Measurements from ENCODE around the gene DNAI1.
A peak's percentile ranks its signal among the peaks of the same experiment; 100 is the strongest.

Gene DNAI1

GRCh38 chr9:34501889-34502425 is 43.4 kb downstream of the DNAI1 start:
- peak; percentile 1 for TF ChIP-seq CTCF (IDR thresholded peaks at IDR 0.05; ENCODE audit: low read depth, low read length, missing control alignments)
- no peak for DNase-seq (ENCODE audit: low read depth)
- H3K4me3 ChIP-seq (ENCODE audit: low read depth, low read length), result no peak overlapping the region

- no peak for DNase-seq (ENCODE audit: low read depth)
- H3K4me3 ChIP-seq (ENCODE audit: low read depth, low read length), result no peak overlapping the region
- TF ChIP-seq CTCF (IDR thresholded peaks at IDR 0.05; ENCODE audit: low read depth, low read length, missing control alignments), result no peak
These were observed 43.9 kb downstream of the DNAI1 start for GRCh38 chr9:34502471-34502870.

- no peak overlapping the region for H3K4me3 ChIP-seq (ENCODE audit: low read depth, low read length)
- TF ChIP-seq CTCF (IDR thresholded peaks at IDR 0.05; ENCODE audit: low read depth, low read length, missing control alignments), result no peak
- DNase-seq (ENCODE audit: low read depth), result no peak
These were observed 44.3 kb downstream of the DNAI1 start for GRCh38 chr9:34502891-34503290.

DNA sequence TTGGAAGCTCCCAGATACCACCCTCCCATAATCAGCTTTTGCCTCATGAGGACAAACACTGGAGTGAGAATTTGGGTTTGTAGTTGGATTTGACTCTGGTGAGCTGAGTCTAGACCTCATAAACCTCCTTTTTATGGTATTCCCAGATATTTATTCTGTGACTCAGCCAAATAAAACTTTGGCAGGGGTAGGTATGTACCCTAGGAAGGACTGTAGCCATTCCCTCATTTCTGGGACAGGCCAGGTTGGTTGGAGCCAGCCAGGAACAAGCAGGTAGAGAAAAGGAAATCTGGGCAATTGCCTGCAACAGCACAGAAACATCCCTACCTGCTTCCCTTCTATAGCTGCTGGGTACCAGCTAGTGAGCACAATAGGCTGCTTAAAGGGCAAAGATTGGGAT is 44.8 kb downstream of the DNAI1 start:
- DNase-seq (ENCODE audit: low read depth), result no peak
- no peak for TF ChIP-seq CTCF (IDR thresholded peaks at IDR 0.05; ENCODE audit: low read depth, low read length, missing control alignments)
- H3K4me3 ChIP-seq (ENCODE audit: low read depth, low read length), result no peak overlapping the region

DNA sequence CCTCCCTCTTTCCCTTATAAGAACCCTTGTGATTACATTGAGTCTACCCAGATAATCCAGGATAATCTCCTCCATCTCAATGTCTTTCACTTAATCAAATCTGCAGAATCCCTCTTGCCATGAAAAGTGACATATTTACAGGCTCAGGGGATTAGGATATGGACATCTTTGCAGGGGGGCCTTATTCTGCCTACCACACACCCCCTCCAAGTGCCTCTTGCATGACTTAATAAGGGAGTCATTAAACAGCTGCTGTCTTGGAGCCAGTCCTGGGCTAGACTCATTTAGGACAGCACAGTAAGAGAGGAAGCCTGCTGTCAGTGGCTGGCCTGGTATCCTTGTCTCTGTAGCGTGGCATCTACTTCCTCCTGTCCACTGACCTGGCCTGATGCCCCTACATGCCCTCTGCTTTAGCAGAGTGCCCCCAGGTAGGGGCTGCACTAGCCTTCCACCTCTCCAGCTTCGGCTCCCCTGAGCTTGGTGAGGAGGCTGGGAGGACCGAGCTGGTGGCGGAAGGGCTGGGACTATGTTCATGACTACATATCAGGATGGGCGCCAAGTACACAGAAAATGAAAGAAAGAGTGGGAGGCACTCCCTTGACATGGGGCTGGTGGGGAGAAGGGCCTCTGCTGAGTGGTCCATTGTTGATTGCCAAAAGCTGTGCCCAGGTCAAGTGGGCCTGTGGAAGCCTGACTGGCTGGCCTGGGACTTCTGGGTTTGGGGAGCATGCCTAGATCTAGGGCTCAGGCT is 46.9 kb downstream of the DNAI1 start:
- H3K4me3 ChIP-seq (ENCODE audit: low read depth, low read length), result no peak overlapping the region
- TF ChIP-seq CTCF (IDR thresholded peaks at IDR 0.05; ENCODE audit: low read depth, low read length, missing control alignments), result no peak
- DNase-seq (ENCODE audit: low read depth), result no peak

- TF ChIP-seq CTCF (IDR thresholded peaks at IDR 0.05; ENCODE audit: low read depth, low read length, missing control alignments), result no peak
- DNase-seq (ENCODE audit: low read depth), result no peak
- H3K4me3 ChIP-seq (ENCODE audit: low read depth, low read length), result no peak overlapping the region
These were observed 48.0 kb downstream of the DNAI1 start for GRCh38 chr9:34506623-34507022.

DNA sequence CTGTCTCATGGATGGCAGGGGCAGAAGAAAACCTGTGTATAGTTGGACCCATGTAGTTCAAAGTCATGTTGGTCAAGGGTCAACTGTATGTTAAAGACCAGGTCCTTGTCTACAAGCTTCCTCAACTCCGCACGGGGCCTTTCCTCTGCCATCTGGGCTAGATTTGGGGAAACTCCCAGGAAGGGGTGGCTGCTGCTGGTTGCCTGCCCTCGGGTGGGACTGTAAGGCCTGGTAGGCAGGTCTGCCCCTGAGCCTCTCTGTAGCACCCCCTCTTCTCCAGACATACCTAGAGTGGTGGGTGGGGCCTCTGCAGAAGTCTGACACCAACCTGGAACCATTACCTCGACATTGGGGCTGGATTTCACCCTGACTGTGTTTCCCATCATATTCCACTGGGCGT is 49.0 kb downstream of the DNAI1 start:
- DNase-seq (ENCODE audit: low read depth), result no peak
- no peak overlapping the region for H3K4me3 ChIP-seq (ENCODE audit: low read depth, low read length)
- no peak for TF ChIP-seq CTCF (IDR thresholded peaks at IDR 0.05; ENCODE audit: low read depth, low read length, missing control alignments)
